ENCODE data around the gene KLRG1. TPM values are rescaled to one million over a fixed set of nuclear protein-coding genes. Genes with fewer than 3 reads are reported as not detected.
A peak's percentile ranks its signal among the peaks of the same experiment; 100 is the strongest.

Gene KLRG1
- 1 to 10 TPM; 3.0 to 5.9 TPM for total RNA-seq

- no peaks in the 10 kb centered on the region for H3K27me3 ChIP-seq (replicated peaks; ENCODE audit: insufficient read depth)
- no peak within 1 kb of the TSS for H3K27ac ChIP-seq
- H3K9me3 ChIP-seq: no peaks in the 10 kb centered on the region
- ATAC-seq (ENCODE audit: insufficient number of reproducible peaks, low FRiP score, low read depth) (no peak), DNase-seq (ENCODE audit: low spot score) (no peak)
- no peak for TF ChIP-seq CTCF (IDR thresholded peaks at IDR 0.05)
- H3K36me3 ChIP-seq: no peaks in the 10 kb centered on the region
- H3K4me1 ChIP-seq (ENCODE audit: control insufficient read depth in 1 of 2, low read depth in 2 of 2): no peaks in the 10 kb centered on the region
- H3K4me3 ChIP-seq: no peak within 1 kb of the TSS
These were observed at the start of gene KLRG1 for GRCh38 chr12:8989413-8989812. Gene KLRG1, plus strand, starts transcription at chr12:8989546. Its CDS starts 90 bp downstream, at chr12:8989636.

- Histone ChIP-seq H3K36me3 (peaks cover 41% of the 10 kb centered on the region), H3K4me1 (ENCODE audit: control insufficient read depth in 1 of 2, low read depth in 2 of 2) (peaks cover 0 to under 1% of the 10 kb centered on the region in 2 donors), H3K27me3 (replicated peaks; ENCODE audit: insufficient read depth) (no peaks in the 10 kb centered on the region), H3K27ac (no peak overlapping the region), H3K4me3 (no peak overlapping the region), H3K9me3 (no peaks in the 10 kb centered on the region)
- TF ChIP-seq CTCF (IDR thresholded peaks at IDR 0.05): no peak
- DNase-seq (ENCODE audit: low spot score) (no peak), ATAC-seq (ENCODE audit: insufficient number of reproducible peaks, low FRiP score, low read depth) (no peak)
These were observed 47.5 kb upstream of the KLRG1 start for GRCh38 chr12:8941691-8942478.

- H3K9me3 ChIP-seq: no peaks in the 10 kb centered on the region
- H3K36me3 ChIP-seq: peaks cover 40% of the 10 kb centered on the region
- H3K4me1 ChIP-seq (ENCODE audit: control insufficient read depth in 1 of 2, low read depth in 2 of 2): peaks cover 11 to 19% of the 10 kb centered on the region in 2 donors
- H3K27ac ChIP-seq: no peak overlapping the region
- DNase-seq (ENCODE audit: low spot score): no peak
- no peak for ATAC-seq (ENCODE audit: insufficient number of reproducible peaks, low FRiP score, low read depth)
- no peak overlapping the region for H3K4me3 ChIP-seq
- no peaks in the 10 kb centered on the region for H3K27me3 ChIP-seq (replicated peaks; ENCODE audit: insufficient read depth)
- TF ChIP-seq CTCF (IDR thresholded peaks at IDR 0.05): no peak
These were observed 45.7 kb upstream of the KLRG1 start for GRCh38 chr12:8943565-8944186.

- no peak overlapping the region for H3K27ac ChIP-seq
- ATAC-seq (ENCODE audit: insufficient number of reproducible peaks, low FRiP score, low read depth): no peak
- peaks cover 35% of the 10 kb centered on the region for H3K36me3 ChIP-seq
- no peak for DNase-seq (ENCODE audit: low spot score)
- H3K4me1 ChIP-seq (ENCODE audit: control insufficient read depth in 1 of 2, low read depth in 2 of 2): peaks cover 11 to 32% of the 10 kb centered on the region in 2 donors
- H3K4me3 ChIP-seq: no peak overlapping the region
- TF ChIP-seq CTCF (IDR thresholded peaks at IDR 0.05): no peak
- no peaks in the 10 kb centered on the region for H3K9me3 ChIP-seq
- H3K27me3 ChIP-seq (replicated peaks; ENCODE audit: insufficient read depth): no peaks in the 10 kb centered on the region
These were observed 42.6 kb upstream of the KLRG1 start for GRCh38 chr12:8946733-8947132.

GRCh38 chr12:8947737-8948136, 41.6 kb upstream of the KLRG1 start:
- Histone ChIP-seq H3K4me1 (ENCODE audit: control insufficient read depth in 1 of 2, low read depth in 2 of 2) (peaks cover 11 to 32% of the 10 kb centered on the region in 2 donors), H3K4me3 (peak overlapping the region; percentile 82), H3K9me3 (no peaks in the 10 kb centered on the region), H3K27me3 (replicated peaks; ENCODE audit: insufficient read depth) (no peaks in the 10 kb centered on the region), H3K27ac (no peak overlapping the region), H3K36me3 (peaks cover 25% of the 10 kb centered on the region)
- no peak for DNase-seq (ENCODE audit: low spot score)
- no peak for ATAC-seq (ENCODE audit: insufficient number of reproducible peaks, low FRiP score, low read depth)
- TF ChIP-seq CTCF (IDR thresholded peaks at IDR 0.05): no peak
